ENCODE data around the gene NGEF.

Gene NGEF

GRCh38 chr2:232901736-232902578, 111.1 kb downstream of the NGEF start:
- TF ChIP-seq YY1 (IDR thresholded peaks at IDR 0.05; ENCODE audit: low read depth) (no peak), TAF1 (IDR thresholded peaks at IDR 0.05; ENCODE audit: low read depth) (no peak), FOXM1 (IDR thresholded peaks at IDR 0.05; ENCODE audit: borderline replicate concordance, low read depth) (no peak), CEBPB (IDR thresholded peaks at IDR 0.05) (no peak), MAX (IDR thresholded peaks at IDR 0.05) (no peak), NFIC (IDR thresholded peaks at IDR 0.05) (no peak), TEAD4 (IDR thresholded peaks at IDR 0.05) (no peak), TCF12 (IDR thresholded peaks at IDR 0.05; ENCODE audit: low read depth) (no peak), EGR1 (IDR thresholded peaks at IDR 0.05) (no peak), EP300 (IDR thresholded peaks at IDR 0.05; ENCODE audit: borderline replicate concordance) (no peak)
- TF ChIP-seq, protein P1, sequence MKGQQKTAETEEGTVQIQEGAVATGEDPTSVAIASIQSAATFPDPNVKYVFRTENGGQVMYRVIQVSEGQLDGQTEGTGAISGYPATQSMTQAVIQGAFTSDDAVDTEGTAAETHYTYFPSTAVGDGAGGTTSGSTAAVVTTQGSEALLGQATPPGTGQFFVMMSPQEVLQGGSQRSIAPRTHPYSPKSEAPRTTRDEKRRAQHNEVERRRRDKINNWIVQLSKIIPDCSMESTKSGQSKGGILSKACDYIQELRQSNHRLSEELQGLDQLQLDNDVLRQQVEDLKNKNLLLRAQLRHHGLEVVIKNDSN (IDR thresholded peaks at IDR 0.05) = no peak
- TF ChIP-seq, protein P2, sequence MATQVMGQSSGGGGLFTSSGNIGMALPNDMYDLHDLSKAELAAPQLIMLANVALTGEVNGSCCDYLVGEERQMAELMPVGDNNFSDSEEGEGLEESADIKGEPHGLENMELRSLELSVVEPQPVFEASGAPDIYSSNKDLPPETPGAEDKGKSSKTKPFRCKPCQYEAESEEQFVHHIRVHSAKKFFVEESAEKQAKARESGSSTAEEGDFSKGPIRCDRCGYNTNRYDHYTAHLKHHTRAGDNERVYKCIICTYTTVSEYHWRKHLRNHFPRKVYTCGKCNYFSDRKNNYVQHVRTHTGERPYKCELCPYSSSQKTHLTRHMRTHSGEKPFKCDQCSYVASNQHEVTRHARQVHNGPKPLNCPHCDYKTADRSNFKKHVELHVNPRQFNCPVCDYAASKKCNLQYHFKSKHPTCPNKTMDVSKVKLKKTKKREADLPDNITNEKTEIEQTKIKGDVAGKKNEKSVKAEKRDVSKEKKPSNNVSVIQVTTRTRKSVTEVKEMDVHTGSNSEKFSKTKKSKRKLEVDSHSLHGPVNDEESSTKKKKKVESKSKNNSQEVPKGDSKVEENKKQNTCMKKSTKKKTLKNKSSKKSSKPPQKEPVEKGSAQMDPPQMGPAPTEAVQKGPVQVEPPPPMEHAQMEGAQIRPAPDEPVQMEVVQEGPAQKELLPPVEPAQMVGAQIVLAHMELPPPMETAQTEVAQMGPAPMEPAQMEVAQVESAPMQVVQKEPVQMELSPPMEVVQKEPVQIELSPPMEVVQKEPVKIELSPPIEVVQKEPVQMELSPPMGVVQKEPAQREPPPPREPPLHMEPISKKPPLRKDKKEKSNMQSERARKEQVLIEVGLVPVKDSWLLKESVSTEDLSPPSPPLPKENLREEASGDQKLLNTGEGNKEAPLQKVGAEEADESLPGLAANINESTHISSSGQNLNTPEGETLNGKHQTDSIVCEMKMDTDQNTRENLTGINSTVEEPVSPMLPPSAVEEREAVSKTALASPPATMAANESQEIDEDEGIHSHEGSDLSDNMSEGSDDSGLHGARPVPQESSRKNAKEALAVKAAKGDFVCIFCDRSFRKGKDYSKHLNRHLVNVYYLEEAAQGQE (IDR thresholded peaks at IDR 0.05; ENCODE audit: low read depth) = no peak

GRCh38 chr2:232900811-232901735, 112.0 kb downstream of the NGEF start:
- TF ChIP-seq TCF12 (IDR thresholded peaks at IDR 0.05; ENCODE audit: low read depth) = no peak
- no peak for TF ChIP-seq TAF1 (IDR thresholded peaks at IDR 0.05; ENCODE audit: low read depth)
- TF ChIP-seq CEBPB (IDR thresholded peaks at IDR 0.05) = no peak
- TF ChIP-seq, protein P2 (IDR thresholded peaks at IDR 0.05; ENCODE audit: low read depth) = no peak
- no peak for TF ChIP-seq MAX (IDR thresholded peaks at IDR 0.05)
- no peak for TF ChIP-seq FOXM1 (IDR thresholded peaks at IDR 0.05; ENCODE audit: borderline replicate concordance, low read depth)
- no peak for TF ChIP-seq NFIC (IDR thresholded peaks at IDR 0.05)
- TF ChIP-seq ZBTB7A (IDR thresholded peaks at IDR 0.05; ENCODE audit: low read depth) = no peak
- no peak for TF ChIP-seq YY1 (IDR thresholded peaks at IDR 0.05; ENCODE audit: low read depth)
- TF ChIP-seq RAD21 (IDR thresholded peaks at IDR 0.05; ENCODE audit: low read depth) = no peak
- TF ChIP-seq TEAD4 (IDR thresholded peaks at IDR 0.05) = no peak
- no peak for TF ChIP-seq EGR1 (IDR thresholded peaks at IDR 0.05)
- TF ChIP-seq, protein P1 (IDR thresholded peaks at IDR 0.05) = no peak
- TF ChIP-seq EP300 (IDR thresholded peaks at IDR 0.05; ENCODE audit: borderline replicate concordance) = no peak
- TF ChIP-seq CREB1 (IDR thresholded peaks at IDR 0.05; ENCODE audit: low read depth) = no peak

DNA sequence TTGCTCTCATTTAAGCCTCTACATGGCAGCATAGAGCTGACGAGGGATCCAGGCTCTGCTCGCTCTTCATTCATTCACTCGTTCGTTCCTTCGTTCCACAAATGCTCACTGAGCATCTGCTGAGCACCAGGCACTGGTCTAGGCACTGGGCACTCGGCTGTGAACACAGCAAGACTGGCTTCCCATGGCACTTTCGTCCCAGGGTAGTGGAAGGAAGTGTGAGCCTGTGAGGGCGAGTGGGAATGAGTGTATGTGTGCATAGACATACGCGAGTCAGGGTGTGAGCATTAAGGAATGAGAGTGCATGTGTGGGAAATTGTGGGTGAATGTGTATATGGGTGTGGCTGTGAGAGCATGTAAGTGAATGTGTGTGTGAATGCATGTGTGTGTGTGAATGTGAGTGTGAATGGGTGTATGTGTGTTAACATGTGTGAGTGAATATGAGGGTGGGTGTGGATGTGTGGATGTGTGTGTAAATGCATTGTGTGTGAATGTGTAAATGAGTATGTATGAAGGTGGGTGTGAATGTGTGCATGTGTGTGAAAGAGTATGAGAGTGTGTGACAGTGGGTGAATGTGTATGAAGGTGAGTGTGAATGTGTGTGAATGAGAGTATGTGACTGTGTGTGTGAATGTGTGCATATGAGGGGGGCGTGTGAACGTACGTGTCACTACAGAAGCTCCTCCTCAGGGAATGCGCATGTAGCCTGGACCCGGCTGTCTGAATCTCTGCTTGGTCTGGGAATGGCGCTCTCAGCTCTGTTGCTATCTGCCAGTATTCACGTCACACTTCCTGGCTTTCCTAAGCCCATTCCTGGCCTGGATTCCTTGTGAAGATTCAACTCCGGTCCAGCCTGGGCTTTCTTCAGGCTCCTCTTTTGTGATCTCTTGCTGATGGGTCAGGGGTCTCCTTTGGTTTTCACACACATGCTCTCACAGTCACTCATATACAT, 114.2 kb downstream of the NGEF start:
- TF ChIP-seq, protein P1 (IDR thresholded peaks at IDR 0.05) = no peak
- TF ChIP-seq EGR1 (IDR thresholded peaks at IDR 0.05) = no peak
- no peak for TF ChIP-seq ZBTB7A (IDR thresholded peaks at IDR 0.05; ENCODE audit: low read depth)
- TF ChIP-seq EP300 (IDR thresholded peaks at IDR 0.05; ENCODE audit: borderline replicate concordance) = no peak
- TF ChIP-seq NFIC (IDR thresholded peaks at IDR 0.05) = no peak
- no peak for TF ChIP-seq YY1 (IDR thresholded peaks at IDR 0.05; ENCODE audit: low read depth)
